Measurements from ENCODE around the gene TIMM8B. TPM values are rescaled to one million over a fixed set of nuclear protein-coding genes. Genes with fewer than 3 reads are reported as not detected.

Gene TIMM8B
- polyA plus RNA-seq, 1 donor from 2014 or later: 121 TPM

DNA sequence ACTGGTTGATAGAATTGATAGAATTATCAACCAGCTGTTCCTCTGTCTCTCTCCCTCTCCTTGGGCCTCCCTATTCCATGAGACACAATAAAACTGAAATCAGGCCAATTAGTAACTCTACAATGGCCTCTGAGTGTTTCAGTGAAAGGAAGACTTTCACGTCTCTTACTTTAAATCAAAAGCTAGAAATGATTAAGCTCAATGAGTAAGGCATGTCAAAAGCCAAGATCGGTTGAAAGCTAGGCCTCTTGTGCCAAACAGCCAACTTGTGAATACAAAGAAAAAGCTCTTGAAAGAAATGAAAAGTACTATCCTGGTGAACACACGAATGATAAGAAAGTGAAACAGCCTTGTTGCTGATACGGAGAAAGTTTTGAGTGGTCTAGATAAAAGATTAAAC, 29.4 kb downstream of the TIMM8B start:
- Histone ChIP-seq H3K27me3 (ENCODE audit: insufficient read depth, low read depth, low read length) (no peaks in the 10 kb centered on the region), H3F3A (ENCODE audit: insufficient read depth, low read length, poor library complexity, severe bottlenecking) (no peaks in the 10 kb centered on the region), H3K4me3 (ENCODE audit: low read length) (no peak overlapping the region), H3K9me3 (ENCODE audit: low read length) (no peaks in the 10 kb centered on the region), H3K27ac (ENCODE audit: low read length) (no peak overlapping the region), H3K9me2 (ENCODE audit: insufficient read depth, low read length) (no peaks in the 10 kb centered on the region), H4K20me1 (ENCODE audit: insufficient read depth) (no peaks in the 10 kb centered on the region), H3K36me3 (ENCODE audit: insufficient read depth, low read length) (no peaks in the 10 kb centered on the region), H3K9ac (ENCODE audit: low read length) (no peak overlapping the region), H3K4me2 (ENCODE audit: low read length) (no peak overlapping the region), H2AFZ (ENCODE audit: low read depth, low read length) (no peak overlapping the region), H3K79me2 (replicated peaks; ENCODE audit: insufficient read depth, low read length) (no peaks in the 10 kb centered on the region)
- no peak for TF ChIP-seq EZH2 (IDR thresholded peaks at IDR 0.05; ENCODE audit: borderline replicate concordance, insufficient read depth, low read length, poor library complexity, severe bottlenecking)
- TF ChIP-seq EP300 (conservative IDR thresholded peaks at IDR 0.05; ENCODE audit: poor library complexity, severe bottlenecking): no peak
- no peak for TF ChIP-seq RAD21 (conservative IDR thresholded peaks at IDR 0.05)
- TF ChIP-seq, protein P1, sequence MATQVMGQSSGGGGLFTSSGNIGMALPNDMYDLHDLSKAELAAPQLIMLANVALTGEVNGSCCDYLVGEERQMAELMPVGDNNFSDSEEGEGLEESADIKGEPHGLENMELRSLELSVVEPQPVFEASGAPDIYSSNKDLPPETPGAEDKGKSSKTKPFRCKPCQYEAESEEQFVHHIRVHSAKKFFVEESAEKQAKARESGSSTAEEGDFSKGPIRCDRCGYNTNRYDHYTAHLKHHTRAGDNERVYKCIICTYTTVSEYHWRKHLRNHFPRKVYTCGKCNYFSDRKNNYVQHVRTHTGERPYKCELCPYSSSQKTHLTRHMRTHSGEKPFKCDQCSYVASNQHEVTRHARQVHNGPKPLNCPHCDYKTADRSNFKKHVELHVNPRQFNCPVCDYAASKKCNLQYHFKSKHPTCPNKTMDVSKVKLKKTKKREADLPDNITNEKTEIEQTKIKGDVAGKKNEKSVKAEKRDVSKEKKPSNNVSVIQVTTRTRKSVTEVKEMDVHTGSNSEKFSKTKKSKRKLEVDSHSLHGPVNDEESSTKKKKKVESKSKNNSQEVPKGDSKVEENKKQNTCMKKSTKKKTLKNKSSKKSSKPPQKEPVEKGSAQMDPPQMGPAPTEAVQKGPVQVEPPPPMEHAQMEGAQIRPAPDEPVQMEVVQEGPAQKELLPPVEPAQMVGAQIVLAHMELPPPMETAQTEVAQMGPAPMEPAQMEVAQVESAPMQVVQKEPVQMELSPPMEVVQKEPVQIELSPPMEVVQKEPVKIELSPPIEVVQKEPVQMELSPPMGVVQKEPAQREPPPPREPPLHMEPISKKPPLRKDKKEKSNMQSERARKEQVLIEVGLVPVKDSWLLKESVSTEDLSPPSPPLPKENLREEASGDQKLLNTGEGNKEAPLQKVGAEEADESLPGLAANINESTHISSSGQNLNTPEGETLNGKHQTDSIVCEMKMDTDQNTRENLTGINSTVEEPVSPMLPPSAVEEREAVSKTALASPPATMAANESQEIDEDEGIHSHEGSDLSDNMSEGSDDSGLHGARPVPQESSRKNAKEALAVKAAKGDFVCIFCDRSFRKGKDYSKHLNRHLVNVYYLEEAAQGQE (IDR thresholded peaks at IDR 0.05; ENCODE audit: borderline replicate concordance): no peak
- TF ChIP-seq, protein P2, sequence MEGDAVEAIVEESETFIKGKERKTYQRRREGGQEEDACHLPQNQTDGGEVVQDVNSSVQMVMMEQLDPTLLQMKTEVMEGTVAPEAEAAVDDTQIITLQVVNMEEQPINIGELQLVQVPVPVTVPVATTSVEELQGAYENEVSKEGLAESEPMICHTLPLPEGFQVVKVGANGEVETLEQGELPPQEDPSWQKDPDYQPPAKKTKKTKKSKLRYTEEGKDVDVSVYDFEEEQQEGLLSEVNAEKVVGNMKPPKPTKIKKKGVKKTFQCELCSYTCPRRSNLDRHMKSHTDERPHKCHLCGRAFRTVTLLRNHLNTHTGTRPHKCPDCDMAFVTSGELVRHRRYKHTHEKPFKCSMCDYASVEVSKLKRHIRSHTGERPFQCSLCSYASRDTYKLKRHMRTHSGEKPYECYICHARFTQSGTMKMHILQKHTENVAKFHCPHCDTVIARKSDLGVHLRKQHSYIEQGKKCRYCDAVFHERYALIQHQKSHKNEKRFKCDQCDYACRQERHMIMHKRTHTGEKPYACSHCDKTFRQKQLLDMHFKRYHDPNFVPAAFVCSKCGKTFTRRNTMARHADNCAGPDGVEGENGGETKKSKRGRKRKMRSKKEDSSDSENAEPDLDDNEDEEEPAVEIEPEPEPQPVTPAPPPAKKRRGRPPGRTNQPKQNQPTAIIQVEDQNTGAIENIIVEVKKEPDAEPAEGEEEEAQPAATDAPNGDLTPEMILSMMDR (IDR thresholded peaks at IDR 0.05; ENCODE audit: poor library complexity, severe bottlenecking): no peak
- TF ChIP-seq SMC3 (conservative IDR thresholded peaks at IDR 0.05; ENCODE audit: poor library complexity): no peak
- TF ChIP-seq TAF1 (IDR thresholded peaks at IDR 0.05; ENCODE audit: low read depth): no peak
- TF ChIP-seq POLR2AphosphoS5 (IDR thresholded peaks at IDR 0.05): no peak
- no peak for TF ChIP-seq MXI1 (conservative IDR thresholded peaks at IDR 0.05; ENCODE audit: poor library complexity, severe bottlenecking)

DNA sequence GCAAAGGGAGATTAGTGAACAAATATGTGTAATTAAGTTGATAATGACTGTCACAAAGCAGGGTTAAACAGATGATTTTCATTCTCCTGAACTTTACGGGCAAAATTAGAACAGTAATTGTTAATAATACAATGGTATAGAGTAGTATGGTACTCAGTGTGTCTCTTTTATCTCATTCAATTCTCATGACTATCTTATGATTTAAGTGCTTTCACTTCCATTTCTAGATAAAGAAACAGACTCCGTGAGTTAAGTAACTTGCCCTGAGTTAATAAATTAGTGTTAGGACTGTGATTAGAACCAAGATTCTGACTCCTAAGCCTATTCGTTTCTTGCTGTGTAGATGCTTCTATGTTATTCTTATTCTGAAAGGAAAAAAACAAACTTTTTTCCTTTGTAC, 34.8 kb downstream of the TIMM8B start:
- no peak overlapping the region for H3K27ac ChIP-seq (ENCODE audit: low read length)
- H3K27me3 ChIP-seq (ENCODE audit: insufficient read depth, low read depth, low read length): no peaks in the 10 kb centered on the region
- H3K36me3 ChIP-seq (ENCODE audit: insufficient read depth, low read length): no peaks in the 10 kb centered on the region

More for the DNA sequence above, 34.8 kb downstream of the TIMM8B start:
- Histone ChIP-seq H4K20me1 (ENCODE audit: insufficient read depth) (no peaks in the 10 kb centered on the region), H3K9me2 (ENCODE audit: insufficient read depth, low read length) (no peaks in the 10 kb centered on the region), H3K4me2 (ENCODE audit: low read length) (no peak overlapping the region), H3K9ac (ENCODE audit: low read length) (no peak overlapping the region), H3F3A (ENCODE audit: insufficient read depth, low read length, poor library complexity, severe bottlenecking) (no peaks in the 10 kb centered on the region), H2AFZ (ENCODE audit: low read depth, low read length) (no peak overlapping the region), H3K79me2 (replicated peaks; ENCODE audit: insufficient read depth, low read length) (no peaks in the 10 kb centered on the region), H3K9me3 (ENCODE audit: low read length) (no peaks in the 10 kb centered on the region), H3K4me3 (ENCODE audit: low read length) (no peak overlapping the region)
- TF ChIP-seq RAD21 (conservative IDR thresholded peaks at IDR 0.05) (no peak), TAF1 (IDR thresholded peaks at IDR 0.05; ENCODE audit: low read depth) (no peak), EP300 (conservative IDR thresholded peaks at IDR 0.05; ENCODE audit: poor library complexity, severe bottlenecking) (no peak), EZH2 (IDR thresholded peaks at IDR 0.05; ENCODE audit: borderline replicate concordance, insufficient read depth, low read length, poor library complexity, severe bottlenecking) (no peak), SMC3 (conservative IDR thresholded peaks at IDR 0.05; ENCODE audit: poor library complexity) (no peak), POLR2AphosphoS5 (IDR thresholded peaks at IDR 0.05) (no peak), MXI1 (conservative IDR thresholded peaks at IDR 0.05; ENCODE audit: poor library complexity, severe bottlenecking) (no peak)
- TF ChIP-seq, protein P1 (IDR thresholded peaks at IDR 0.05; ENCODE audit: borderline replicate concordance): no peak
- TF ChIP-seq, protein P2 (IDR thresholded peaks at IDR 0.05; ENCODE audit: poor library complexity, severe bottlenecking): no peak
